ENCODE measurements around the gene HOXA6.

The HOXA6 gene

DNA sequence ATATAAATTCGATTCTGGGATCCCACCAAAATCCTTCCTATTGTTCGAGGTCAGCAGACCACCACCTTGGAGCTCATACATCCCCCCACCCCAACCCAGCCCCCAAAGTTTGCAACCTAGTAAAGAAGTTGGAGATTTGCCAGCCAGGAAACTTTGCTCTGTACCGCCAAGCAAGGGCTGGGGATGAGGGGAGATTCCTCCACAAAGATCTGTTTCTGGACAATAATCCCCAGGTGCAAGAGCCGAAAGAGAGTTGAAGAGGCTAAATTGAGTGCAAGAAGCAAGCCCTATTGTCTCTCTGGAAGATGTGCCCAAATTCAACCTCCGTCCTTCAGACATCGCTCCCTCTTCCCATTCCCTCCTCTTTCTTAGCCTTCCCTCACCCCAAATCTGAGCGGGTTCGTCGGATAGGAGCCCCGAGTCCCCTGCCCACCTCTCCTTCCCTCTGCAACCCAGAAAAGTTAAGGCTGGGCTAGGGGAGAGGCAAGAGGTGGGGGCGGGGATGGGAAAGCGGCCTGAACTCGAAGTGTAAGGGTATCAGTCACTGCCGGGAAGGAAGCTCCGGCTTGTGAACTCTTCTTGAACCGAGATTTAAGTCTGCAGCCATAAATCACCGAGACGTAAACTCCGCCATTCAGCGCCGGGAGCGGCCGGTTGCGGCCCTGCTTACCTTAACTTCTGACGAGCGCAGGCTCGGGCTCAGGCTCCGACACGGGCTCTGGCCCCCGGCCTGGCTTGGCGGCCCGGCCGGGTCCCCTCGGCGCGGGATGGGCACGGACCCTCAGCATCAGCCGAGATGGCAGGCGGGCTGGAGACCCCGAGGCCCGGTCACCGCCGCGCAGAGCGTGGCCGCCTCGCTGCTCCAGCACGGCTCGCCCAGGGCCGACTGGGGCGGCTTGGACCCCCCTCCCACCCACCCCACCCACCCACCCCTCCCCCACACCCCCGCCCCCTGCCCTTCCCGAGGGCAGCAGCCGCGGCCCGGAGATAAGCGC is 34.3 kb downstream of the HOXA6 start:
- H3K4me3 ChIP-seq (ENCODE audit: extremely low read depth, insufficient read depth, low read length, poor library complexity, severe bottlenecking), result peak overlapping the region; percentile 27
- no peaks in the 10 kb centered on the region for H3K9me3 ChIP-seq (ENCODE audit: control insufficient read depth, low read length)
- H3K27ac ChIP-seq (ENCODE audit: low read depth, low read length, severe bottlenecking), result peak overlapping the region; percentile 77
- WGBS, 2 experiments (ENCODE audit: insufficient coverage in 2 of 2), result 0 to 1% methylated on average over 21 to 28 of the region's 57 CpGs
- H3K36me3 ChIP-seq (ENCODE audit: control insufficient read depth, insufficient read depth, low read length), result no peaks in the 10 kb centered on the region
- peaks cover 19% of the 10 kb centered on the region for H3K4me1 ChIP-seq (ENCODE audit: control insufficient read depth, insufficient read depth, low read length, poor library complexity, severe bottlenecking)

DNA sequence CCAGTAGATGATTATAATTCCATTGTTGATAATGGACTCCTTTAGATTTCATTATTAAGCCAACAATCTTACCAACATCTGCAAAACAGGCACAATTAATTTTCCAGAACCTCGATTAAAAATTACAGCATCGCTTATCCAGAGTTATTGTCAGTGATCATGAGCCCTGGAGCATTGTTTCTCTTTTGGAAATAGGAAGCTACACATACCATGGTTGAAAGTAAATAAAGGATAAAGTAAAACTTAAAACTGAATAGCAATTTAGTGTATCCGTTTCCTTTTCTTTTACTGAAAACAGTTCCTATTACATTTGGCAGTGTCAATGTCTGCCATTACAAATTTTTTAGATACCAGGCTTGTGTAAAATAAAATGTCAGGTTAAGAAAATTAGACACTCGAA is 35.2 kb downstream of the HOXA6 start:
- Histone ChIP-seq H3K36me3 (ENCODE audit: control insufficient read depth, insufficient read depth, low read length) (no peaks in the 10 kb centered on the region), H3K4me3 (ENCODE audit: extremely low read depth, insufficient read depth, low read length, poor library complexity, severe bottlenecking) (no peak overlapping the region)

DNA sequence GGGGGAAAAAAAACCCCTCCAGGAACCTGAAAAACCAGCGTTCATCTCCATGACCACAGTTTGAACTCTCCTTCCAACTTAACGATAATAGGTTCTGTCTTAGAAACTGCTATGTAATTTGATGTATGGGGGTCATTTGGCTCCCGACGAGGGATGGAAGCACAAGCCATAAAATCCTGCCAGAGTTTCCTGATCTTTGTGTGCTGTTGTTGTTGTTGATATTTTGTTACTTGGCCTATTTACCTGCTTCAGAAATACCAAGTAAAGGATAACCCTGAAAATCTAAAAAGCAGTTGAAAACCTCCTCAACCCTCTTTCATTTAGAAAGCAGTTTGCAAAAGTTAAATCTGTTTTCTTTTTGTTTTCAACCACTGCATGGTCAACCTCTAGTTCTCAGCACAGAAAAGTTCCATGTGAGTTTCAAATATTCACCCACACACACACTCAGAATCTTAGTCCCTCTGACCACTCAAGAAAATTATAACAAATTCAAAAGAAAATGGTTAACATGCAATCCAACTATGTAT is 35.8 kb downstream of the HOXA6 start:
- Histone ChIP-seq H3K4me3 (ENCODE audit: extremely low read depth, insufficient read depth, low read length, poor library complexity, severe bottlenecking) (no peak overlapping the region), H3K9me3 (ENCODE audit: control insufficient read depth, low read length) (no peaks in the 10 kb centered on the region), H3K4me1 (ENCODE audit: control insufficient read depth, insufficient read depth, low read length, poor library complexity, severe bottlenecking) (peaks cover 24% of the 10 kb centered on the region), H3K27ac (ENCODE audit: low read depth, low read length, severe bottlenecking) (peak overlapping the region; percentile 39), H3K36me3 (ENCODE audit: control insufficient read depth, insufficient read depth, low read length) (no peaks in the 10 kb centered on the region)
- WGBS, 2 experiments (ENCODE audit: insufficient coverage in 2 of 2), result no CpG with 5 or more reads among the region's 4 CpGs

More for the DNA sequence above, 35.2 kb downstream of the HOXA6 start:
- H3K9me3 ChIP-seq (ENCODE audit: control insufficient read depth, low read length), result no peaks in the 10 kb centered on the region
- H3K27ac ChIP-seq (ENCODE audit: low read depth, low read length, severe bottlenecking), result no peak overlapping the region
- H3K4me1 ChIP-seq (ENCODE audit: control insufficient read depth, insufficient read depth, low read length, poor library complexity, severe bottlenecking), result peaks cover 21% of the 10 kb centered on the region
- WGBS, 2 experiments (ENCODE audit: insufficient coverage in 2 of 2), result no CpG with 5 or more reads among the region's 4 CpGs

GRCh38 chr7:27111042-27111750 is 36.4 kb downstream of the HOXA6 start:
- no peaks in the 10 kb centered on the region for H3K9me3 ChIP-seq (ENCODE audit: control insufficient read depth, low read length)
- no peaks in the 10 kb centered on the region for H3K36me3 ChIP-seq (ENCODE audit: control insufficient read depth, insufficient read depth, low read length)
- H3K27ac ChIP-seq (ENCODE audit: low read depth, low read length, severe bottlenecking), result peak overlapping the region; percentile 65
- WGBS, 2 experiments (ENCODE audit: insufficient coverage in 2 of 2), result 6 to 7% methylated on average over 4 of the region's 6 CpGs
- H3K4me3 ChIP-seq (ENCODE audit: extremely low read depth, insufficient read depth, low read length, poor library complexity, severe bottlenecking), result no peak overlapping the region
- peaks cover 24% of the 10 kb centered on the region for H3K4me1 ChIP-seq (ENCODE audit: control insufficient read depth, insufficient read depth, low read length, poor library complexity, severe bottlenecking)

DNA sequence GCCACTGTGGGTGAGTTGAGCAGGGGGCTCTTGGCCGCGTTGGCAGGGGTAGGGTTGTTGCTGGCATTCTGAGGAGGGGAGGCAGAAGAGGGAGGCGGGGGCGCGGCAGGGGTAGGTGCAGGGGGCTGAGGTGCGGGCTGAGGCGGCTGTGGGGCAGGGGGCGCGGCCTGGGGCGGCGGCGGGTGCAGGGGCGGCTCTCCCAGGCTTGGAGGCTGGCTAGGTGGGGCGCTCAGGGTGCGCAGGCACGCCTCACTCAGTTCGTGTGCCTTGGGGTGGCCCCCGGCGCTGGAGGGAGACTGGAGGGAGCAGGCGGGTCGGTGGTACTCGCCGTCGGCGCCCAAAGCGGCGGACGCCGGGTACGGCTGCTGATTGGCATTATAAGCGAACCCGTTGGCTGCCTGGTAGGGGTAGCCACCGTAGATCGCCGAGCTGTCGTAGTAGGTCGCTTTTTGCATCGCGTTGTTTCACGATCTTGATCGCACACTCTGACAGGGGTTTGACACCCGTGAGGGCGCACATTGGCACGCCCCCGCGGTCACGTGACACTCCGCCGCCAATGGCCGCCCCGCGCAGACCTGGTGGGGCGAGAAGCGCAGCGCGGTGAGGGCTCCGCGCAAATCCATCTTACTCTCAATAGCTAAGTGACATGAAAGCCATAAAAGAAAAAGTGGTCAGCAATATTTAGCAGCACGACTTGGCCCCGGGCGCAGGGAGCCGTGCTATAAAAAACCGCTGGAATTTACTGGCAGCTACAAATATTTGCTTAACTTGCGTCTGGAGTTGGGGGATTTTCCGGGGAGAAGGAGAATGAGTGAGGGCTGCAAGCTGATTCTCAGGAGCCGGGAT is 37.2 kb downstream of the HOXA6 start:
- Histone ChIP-seq H3K36me3 (ENCODE audit: control insufficient read depth, insufficient read depth, low read length) (no peaks in the 10 kb centered on the region), H3K4me1 (ENCODE audit: control insufficient read depth, insufficient read depth, low read length, poor library complexity, severe bottlenecking) (peaks cover 24% of the 10 kb centered on the region), H3K4me3 (ENCODE audit: extremely low read depth, insufficient read depth, low read length, poor library complexity, severe bottlenecking) (no peak overlapping the region), H3K27ac (ENCODE audit: low read depth, low read length, severe bottlenecking) (peak overlapping the region; percentile 65), H3K9me3 (ENCODE audit: control insufficient read depth, low read length) (no peaks in the 10 kb centered on the region)
- 4% methylated on average over 48 to 49 of the region's 66 CpGs for WGBS, 2 experiments (ENCODE audit: insufficient coverage in 2 of 2)

GRCh38 chr7:27109466-27110185 is 37.9 kb downstream of the HOXA6 start:
- H3K4me1 ChIP-seq (ENCODE audit: control insufficient read depth, insufficient read depth, low read length, poor library complexity, severe bottlenecking), result peaks cover 19% of the 10 kb centered on the region
- WGBS, 2 experiments (ENCODE audit: insufficient coverage in 2 of 2), result 47 to 69% methylated on average over 3 to 4 of the region's 4 CpGs

GRCh38 chr7:27108390-27109127 is 39.0 kb downstream of the HOXA6 start:
- H3K4me3 ChIP-seq (ENCODE audit: extremely low read depth, insufficient read depth, low read length, poor library complexity, severe bottlenecking), result peak overlapping the region; percentile 7
- no peaks in the 10 kb centered on the region for H3K9me3 ChIP-seq (ENCODE audit: control insufficient read depth, low read length)
- peaks cover 15% of the 10 kb centered on the region for H3K4me1 ChIP-seq (ENCODE audit: control insufficient read depth, insufficient read depth, low read length, poor library complexity, severe bottlenecking)
- no peaks in the 10 kb centered on the region for H3K36me3 ChIP-seq (ENCODE audit: control insufficient read depth, insufficient read depth, low read length)
- 1 to 4% methylated on average over 26 to 36 of the region's 41 CpGs for WGBS, 2 experiments (ENCODE audit: insufficient coverage in 2 of 2)
- H3K27ac ChIP-seq (ENCODE audit: low read depth, low read length, severe bottlenecking), result peak overlapping the region; percentile 37

More at GRCh38 chr7:27109466-27110185, 37.9 kb downstream of the HOXA6 start:
- Histone ChIP-seq H3K27ac (ENCODE audit: low read depth, low read length, severe bottlenecking) (no peak overlapping the region), H3K4me3 (ENCODE audit: extremely low read depth, insufficient read depth, low read length, poor library complexity, severe bottlenecking) (no peak overlapping the region), H3K36me3 (ENCODE audit: control insufficient read depth, insufficient read depth, low read length) (no peaks in the 10 kb centered on the region), H3K9me3 (ENCODE audit: control insufficient read depth, low read length) (no peaks in the 10 kb centered on the region)

DNA sequence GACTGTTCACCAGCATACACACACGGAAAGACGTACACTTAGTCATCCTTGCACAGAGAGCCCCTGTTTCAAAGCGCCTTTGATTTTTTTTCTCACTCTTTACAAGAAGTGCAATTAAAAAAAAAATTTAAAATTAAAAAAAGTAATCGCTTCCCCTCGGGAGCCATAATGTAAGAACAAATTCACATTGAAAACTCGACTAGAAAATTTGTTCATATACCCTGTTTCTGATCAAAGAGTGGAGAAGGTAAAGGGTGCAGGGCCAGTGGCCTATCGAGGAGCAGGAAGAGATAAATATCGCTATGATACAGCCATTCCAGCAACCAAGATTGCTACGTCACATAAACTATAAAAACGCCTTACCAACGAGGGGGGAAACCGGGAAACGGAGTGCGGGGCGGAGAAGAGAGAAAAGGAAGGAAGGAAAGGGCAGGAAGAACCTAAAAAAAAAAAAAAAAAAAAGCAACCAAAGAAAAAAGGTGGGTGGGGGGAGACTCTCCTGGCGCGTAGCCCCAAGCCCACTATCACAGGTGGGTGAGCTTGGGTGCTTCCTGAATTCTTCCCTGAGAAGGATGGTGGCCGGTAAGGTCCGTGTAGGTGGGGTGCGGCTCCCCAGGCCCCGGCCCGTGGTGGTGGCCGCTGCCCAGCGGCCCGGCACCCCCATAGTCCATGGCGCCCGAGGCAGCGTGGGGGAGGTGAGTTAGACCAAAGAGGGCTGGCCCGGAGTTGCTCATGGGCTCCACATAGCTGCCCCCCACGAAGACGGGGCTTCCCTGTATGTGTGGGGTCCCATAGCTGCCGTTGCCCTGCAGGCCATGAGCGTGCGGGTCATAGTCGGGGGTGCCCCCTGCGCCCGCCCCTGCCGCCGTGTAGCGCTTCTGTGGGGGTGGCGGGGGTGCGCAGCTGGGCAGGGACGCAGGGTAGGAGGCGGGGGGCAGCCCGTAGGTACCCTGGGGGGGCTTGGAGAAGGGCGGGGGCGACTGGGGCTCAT is 39.9 kb downstream of the HOXA6 start:
- Histone ChIP-seq H3K9me3 (ENCODE audit: control insufficient read depth, low read length) (no peaks in the 10 kb centered on the region), H3K36me3 (ENCODE audit: control insufficient read depth, insufficient read depth, low read length) (no peaks in the 10 kb centered on the region), H3K4me3 (ENCODE audit: extremely low read depth, insufficient read depth, low read length, poor library complexity, severe bottlenecking) (peak overlapping the region; percentile 7), H3K4me1 (ENCODE audit: control insufficient read depth, insufficient read depth, low read length, poor library complexity, severe bottlenecking) (peaks cover 15% of the 10 kb centered on the region), H3K27ac (ENCODE audit: low read depth, low read length, severe bottlenecking) (peak overlapping the region; percentile 37)
- WGBS, 2 experiments (ENCODE audit: insufficient coverage in 2 of 2), result 6 to 8% methylated on average over 18 to 24 of the region's 47 CpGs
